OCI-LY3 (cell line): Measurements from ENCODE around the gene SUPT3H.

Experiments
- H2AFZ ChIP-seq: fragments of 200-600, 300-600 bp; shearing (Covaris generic); 2 replicates; pipeline ENCODE4 v1.6.0; 2014; ENCODE audit warnings: antibody characterized with exemption, low read depth, low read length
- H3K27ac ChIP-seq: fragments of 200-600, 300-600 bp; sonication (generic); 2 replicates; pipeline ENCODE4 v1.5.1; 2014; ENCODE audit warnings: mild to moderate bottlenecking, low read length, moderate library complexity, mixed read lengths
- H3K27me3 ChIP-seq: fragments of 200-600, 300-600 bp; sonication (generic); 2 replicates; pipeline ENCODE4 v1.6.1; 2014; ENCODE audit warnings: low read depth, low read length, mixed read lengths
- H3K36me3 ChIP-seq: fragments of 200-600, 300-600 bp; sonication (generic); replicated peaks from 2 replicates; pipeline ENCODE3; 2014; ENCODE audit warnings: low read depth, low read length, mixed read lengths
- H3K4me1 ChIP-seq: fragments of 300-600, 200-600 bp; sonication (generic); 2 replicates; pipeline ENCODE4 v1.6.1; 2014; ENCODE audit warnings: low read length, mixed read lengths
- H3K4me2 ChIP-seq: fragments of 200-600, 300-600 bp; sonication (generic); 2 replicates; pipeline ENCODE4 v1.6.1; 2014; ENCODE audit warnings: low read length, mixed read lengths
- H3K4me3 ChIP-seq: fragments of 300-600, 200-600 bp; sonication (generic); 2 replicates; pipeline ENCODE4 v1.5.1; 2014; ENCODE audit warnings: antibody characterized with exemption, mild to moderate bottlenecking, low read length, moderate library complexity
- H3K79me2 ChIP-seq: fragments of 300-600, 200-600 bp; shearing (Covaris generic); 2 replicates; pipeline ENCODE4 v1.6.1; 2014; ENCODE audit warnings: mild to moderate bottlenecking, low read length, mixed read lengths
- H3K9ac ChIP-seq: fragments of 300-600, 200-600 bp; shearing (Covaris generic); 2 replicates; pipeline ENCODE4 v1.6.0; 2014; ENCODE audit warnings: mild to moderate bottlenecking, low read length, moderate library complexity
- H3K9me3 ChIP-seq: fragments of 200-600, 300-600 bp; shearing (Covaris generic); 2 replicates; pipeline ENCODE4 v1.6.1; 2014; ENCODE audit warnings: low read length, mixed read lengths; ENCODE audit not compliant: insufficient read depth
- H4K20me1 ChIP-seq: fragments of 200-600, 300-600 bp; sonication (generic); 2 replicates; pipeline ENCODE4 v1.6.1; 2016; ENCODE audit warnings: low read length, mixed read lengths; ENCODE audit not compliant: insufficient read depth
- EZH2phosphoT487 ChIP-seq: fragments of 200-600 bp; shearing (Covaris generic); IDR thresholded peaks from 2 replicates; pipeline ENCODE4 v1.6.1; 2018; ENCODE audit warnings: antibody characterized with exemption, mixed run types, low read depth
- TF ChIP-seq, protein P1 (sequence below): fragments of 200-600, 300-600 bp; sonication (generic); IDR thresholded peaks from 2 replicates; pipeline ENCODE4 v1.5.1; 2014; ENCODE audit warnings: antibody characterized with exemption, low read length, low read depth

SUPT3H gene

DNA sequence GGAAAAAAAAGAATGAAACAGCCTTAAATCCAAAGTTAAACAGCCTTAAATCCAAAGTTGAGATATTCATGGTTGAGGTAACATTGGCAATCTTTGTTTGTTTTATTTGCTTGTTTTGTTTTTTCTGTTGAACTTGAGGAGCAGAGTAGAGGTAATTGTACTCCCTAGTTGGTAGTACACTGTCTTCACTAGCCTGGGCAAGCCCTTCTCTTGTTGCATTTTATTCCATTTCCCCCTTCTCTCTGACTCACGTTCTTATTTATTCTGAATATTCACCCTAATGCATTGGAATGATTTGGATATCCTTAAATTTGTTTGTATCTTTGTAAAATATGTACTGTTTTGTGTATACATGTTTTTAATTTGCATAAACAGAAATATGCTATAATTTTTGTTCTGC, 592.6 kb downstream of the SUPT3H start:
- H3K9me3 ChIP-seq: peaks cover 4% of the 10 kb centered on the region; the same call in 1 of the 2 replicates
- no peak overlapping the region for H2AFZ ChIP-seq
- no peaks in the 10 kb centered on the region for H3K79me2 ChIP-seq

DNA sequence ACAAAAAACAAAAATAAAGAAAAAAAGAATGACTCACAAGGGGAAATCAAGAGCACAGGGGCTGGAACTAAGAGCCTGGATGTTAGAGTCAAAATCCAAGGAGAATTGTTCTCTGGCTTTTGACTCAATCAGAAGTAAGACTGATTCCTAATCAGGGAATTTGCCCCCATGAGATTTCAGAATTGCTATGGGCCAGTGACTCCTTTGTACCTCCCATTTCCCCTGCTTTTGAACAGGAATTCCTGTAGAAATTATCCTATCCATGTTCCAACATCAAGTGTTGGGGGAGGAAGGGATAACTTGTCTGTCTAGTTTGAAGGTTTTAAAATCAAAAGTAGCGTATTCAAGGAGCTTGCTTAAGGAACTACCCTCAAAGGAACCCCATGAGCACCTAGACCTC, 593.5 kb downstream of the SUPT3H start:
- H3K27me3 ChIP-seq: no peaks in the 10 kb centered on the region
- H3K4me3 ChIP-seq: no peak overlapping the region
- no peak overlapping the region for H3K4me2 ChIP-seq
- no peak overlapping the region for H3K27ac ChIP-seq
- no peaks in the 10 kb centered on the region for H3K79me2 ChIP-seq
- H4K20me1 ChIP-seq: no peaks in the 10 kb centered on the region
- H3K9ac ChIP-seq: no peak overlapping the region
- H3K4me1 ChIP-seq: peaks cover 14% of the 10 kb centered on the region
- H3K36me3 ChIP-seq: peaks cover 5% of the 10 kb centered on the region
- TF ChIP-seq, protein P1, sequence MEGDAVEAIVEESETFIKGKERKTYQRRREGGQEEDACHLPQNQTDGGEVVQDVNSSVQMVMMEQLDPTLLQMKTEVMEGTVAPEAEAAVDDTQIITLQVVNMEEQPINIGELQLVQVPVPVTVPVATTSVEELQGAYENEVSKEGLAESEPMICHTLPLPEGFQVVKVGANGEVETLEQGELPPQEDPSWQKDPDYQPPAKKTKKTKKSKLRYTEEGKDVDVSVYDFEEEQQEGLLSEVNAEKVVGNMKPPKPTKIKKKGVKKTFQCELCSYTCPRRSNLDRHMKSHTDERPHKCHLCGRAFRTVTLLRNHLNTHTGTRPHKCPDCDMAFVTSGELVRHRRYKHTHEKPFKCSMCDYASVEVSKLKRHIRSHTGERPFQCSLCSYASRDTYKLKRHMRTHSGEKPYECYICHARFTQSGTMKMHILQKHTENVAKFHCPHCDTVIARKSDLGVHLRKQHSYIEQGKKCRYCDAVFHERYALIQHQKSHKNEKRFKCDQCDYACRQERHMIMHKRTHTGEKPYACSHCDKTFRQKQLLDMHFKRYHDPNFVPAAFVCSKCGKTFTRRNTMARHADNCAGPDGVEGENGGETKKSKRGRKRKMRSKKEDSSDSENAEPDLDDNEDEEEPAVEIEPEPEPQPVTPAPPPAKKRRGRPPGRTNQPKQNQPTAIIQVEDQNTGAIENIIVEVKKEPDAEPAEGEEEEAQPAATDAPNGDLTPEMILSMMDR: no peak
- no peak for TF ChIP-seq EZH2phosphoT487
- no peak overlapping the region for H2AFZ ChIP-seq
- H3K9me3 ChIP-seq: peaks cover 4% of the 10 kb centered on the region; the same call in 1 of the 2 replicates

More for the DNA sequence above, 592.6 kb downstream of the SUPT3H start:
- TF ChIP-seq, protein P1: no peak
- TF ChIP-seq EZH2phosphoT487: no peak
- no peak overlapping the region for H3K4me3 ChIP-seq
- H3K36me3 ChIP-seq: peaks cover 5% of the 10 kb centered on the region
- H3K4me1 ChIP-seq: peaks cover 4% of the 10 kb centered on the region
- H3K4me2 ChIP-seq: no peak overlapping the region
- no peaks in the 10 kb centered on the region for H4K20me1 ChIP-seq
- H3K27ac ChIP-seq: no peak overlapping the region
- H3K9ac ChIP-seq: no peak overlapping the region
- no peaks in the 10 kb centered on the region for H3K27me3 ChIP-seq

DNA sequence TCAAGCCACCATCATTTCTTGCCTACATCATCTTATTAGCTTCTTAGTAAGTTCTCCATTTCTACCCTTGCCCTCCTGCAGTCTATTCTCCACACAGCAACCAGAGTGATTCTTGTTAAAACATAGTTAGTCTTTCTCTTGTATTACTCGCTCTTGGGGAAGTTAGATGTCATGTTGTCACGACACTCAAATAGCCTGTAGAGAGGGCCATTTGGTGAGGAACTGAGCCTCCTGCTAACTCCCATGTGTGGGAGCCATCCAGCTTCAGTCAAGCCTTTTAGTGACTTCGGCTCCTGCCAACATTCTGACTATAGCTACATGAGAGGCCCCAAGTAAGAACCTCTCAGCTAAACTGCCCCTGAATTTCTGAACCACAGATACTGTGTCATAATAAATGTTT, 594.8 kb downstream of the SUPT3H start:
- H3K4me2 ChIP-seq: no peak overlapping the region
- H4K20me1 ChIP-seq: no peaks in the 10 kb centered on the region
- no peak overlapping the region for H2AFZ ChIP-seq
- H3K36me3 ChIP-seq: peaks cover 5% of the 10 kb centered on the region
- no peak for TF ChIP-seq EZH2phosphoT487
- TF ChIP-seq, protein P1: no peak
- H3K4me3 ChIP-seq: no peak overlapping the region
- H3K4me1 ChIP-seq: peaks cover 24% of the 10 kb centered on the region
- H3K27me3 ChIP-seq: no peaks in the 10 kb centered on the region
- H3K9ac ChIP-seq: no peak overlapping the region
- no peak overlapping the region for H3K27ac ChIP-seq
- no peaks in the 10 kb centered on the region for H3K79me2 ChIP-seq
- peaks cover 4% of the 10 kb centered on the region; the same call in 1 of the 2 replicates for H3K9me3 ChIP-seq

DNA sequence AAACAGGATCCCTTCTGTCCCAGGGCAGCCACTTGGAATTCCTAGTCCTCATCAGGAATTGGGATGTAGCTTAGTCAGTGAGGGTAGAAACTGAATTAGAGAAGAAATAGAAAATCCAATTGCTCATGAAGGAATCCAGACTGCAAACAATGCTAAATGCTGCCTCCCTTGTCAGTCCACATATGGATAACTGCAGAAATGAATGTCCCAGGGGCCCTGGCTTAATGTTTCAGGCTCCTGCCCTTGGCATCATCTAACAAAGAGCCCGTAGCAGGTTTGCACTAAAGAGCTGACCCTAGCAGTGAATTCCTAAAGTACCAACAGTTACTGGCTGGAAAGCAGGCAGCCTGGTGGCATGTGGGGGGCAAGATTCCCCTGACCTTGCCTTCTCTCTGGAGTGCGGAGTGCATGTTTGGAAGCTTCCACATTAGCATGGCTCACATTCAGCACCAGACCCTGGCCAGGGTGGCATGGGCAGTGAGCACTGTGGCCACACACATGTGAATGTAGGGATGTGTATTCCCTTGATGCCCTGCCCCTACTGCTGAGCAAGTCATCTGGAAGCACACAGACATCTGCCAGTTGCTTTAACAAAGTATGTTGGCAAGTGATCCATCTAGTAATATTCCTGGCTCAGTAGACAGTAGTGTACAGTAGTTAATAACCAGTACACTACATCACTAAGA, 595.7 kb downstream of the SUPT3H start:
- Histone ChIP-seq H2AFZ (no peak overlapping the region), H3K4me2 (no peak overlapping the region), H3K4me1 (peaks cover 24% of the 10 kb centered on the region), H3K27ac (no peak overlapping the region), H3K9ac (no peak overlapping the region), H3K27me3 (no peaks in the 10 kb centered on the region), H3K9me3 (peaks cover 4% of the 10 kb centered on the region; the same call in 1 of the 2 replicates), H3K79me2 (no peaks in the 10 kb centered on the region), H3K36me3 (peaks cover 5% of the 10 kb centered on the region), H3K4me3 (no peak overlapping the region), H4K20me1 (no peaks in the 10 kb centered on the region)
- no peak for TF ChIP-seq EZH2phosphoT487
- TF ChIP-seq, protein P1: no peak
